Activated CD4-positive, CD25-positive, alpha-beta regulatory T cell treated with anti-CD3 and anti-CD28 coated beads, Interleukin-2, amount 50 U/mL, for 16 hours (primary cell): ENCODE measurements around the gene DOP1A.
A peak's percentile ranks its signal among the peaks of the same experiment; 100 is the strongest.
"Not testable (repeated sequence)": the region's sequence is repeated elsewhere in the genome, so short reads cannot be mapped to it uniquely, and the experiment has no call there.

Source experiments
- DNase-seq: peaks from one replicate; pipeline ENCODE4 v3.0.0-alpha.2; 2020; ENCODE audit warnings: low read depth, low spot score

Gene DOP1A

DNA sequence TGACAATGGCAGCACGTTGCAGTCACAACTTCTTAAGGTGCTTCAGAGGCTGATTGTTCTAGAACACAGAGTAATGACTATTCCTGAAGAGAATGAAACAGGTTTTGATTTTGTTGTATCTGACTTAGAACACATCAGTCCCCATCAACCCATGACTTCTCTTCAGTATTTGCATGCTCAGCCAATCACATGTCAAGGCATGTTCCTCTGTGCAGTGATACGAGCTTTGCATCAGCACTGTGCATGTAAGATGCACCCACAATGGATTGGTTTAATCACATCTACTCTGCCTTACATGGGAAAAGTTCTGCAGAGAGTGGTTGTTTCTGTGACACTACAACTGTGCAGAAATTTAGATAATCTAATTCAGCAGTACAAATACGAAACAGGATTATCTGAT is 71.3 kb downstream of the DOP1A start:
- no peak for DNase-seq

DNA sequence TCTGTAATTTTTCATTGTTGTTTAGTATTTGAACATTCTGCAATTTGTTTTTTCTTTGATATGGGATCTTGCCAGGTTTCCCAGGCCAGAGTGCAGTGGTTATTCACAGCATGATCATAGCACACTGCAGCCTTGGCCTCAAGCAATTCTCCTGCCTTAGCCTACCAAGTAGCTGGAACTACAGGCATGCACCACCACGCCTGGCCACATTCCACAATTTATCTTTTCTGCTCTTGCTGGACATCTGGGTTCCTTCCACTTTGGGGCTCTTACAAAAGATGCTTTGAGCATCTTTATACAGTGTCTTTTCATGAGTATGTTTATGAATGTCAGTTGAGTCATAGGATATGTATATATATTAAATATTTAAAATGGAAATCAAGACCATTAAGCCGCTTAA is 83.6 kb downstream of the DOP1A start:
- DNase-seq: no peak

DNA sequence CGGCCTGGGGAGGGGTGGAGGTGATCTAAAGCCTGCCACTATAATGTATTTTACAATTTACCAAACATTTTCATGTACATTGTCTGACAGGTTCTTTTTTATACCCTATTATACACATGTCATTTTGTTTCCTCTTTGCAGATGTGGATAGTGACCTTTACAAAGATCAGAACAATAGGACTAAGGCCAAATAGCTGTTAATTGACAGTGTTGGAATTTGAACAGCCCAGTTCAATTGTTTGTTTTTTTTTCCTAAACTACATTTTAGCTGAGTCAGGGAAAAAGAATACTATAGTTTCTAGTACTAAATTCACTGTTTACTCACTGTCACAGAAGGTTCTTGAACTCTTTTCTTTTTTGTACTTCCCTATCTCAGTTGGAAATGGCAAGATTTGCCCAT is 85.4 kb downstream of the DOP1A start:
- DNase-seq: no peak

DNA sequence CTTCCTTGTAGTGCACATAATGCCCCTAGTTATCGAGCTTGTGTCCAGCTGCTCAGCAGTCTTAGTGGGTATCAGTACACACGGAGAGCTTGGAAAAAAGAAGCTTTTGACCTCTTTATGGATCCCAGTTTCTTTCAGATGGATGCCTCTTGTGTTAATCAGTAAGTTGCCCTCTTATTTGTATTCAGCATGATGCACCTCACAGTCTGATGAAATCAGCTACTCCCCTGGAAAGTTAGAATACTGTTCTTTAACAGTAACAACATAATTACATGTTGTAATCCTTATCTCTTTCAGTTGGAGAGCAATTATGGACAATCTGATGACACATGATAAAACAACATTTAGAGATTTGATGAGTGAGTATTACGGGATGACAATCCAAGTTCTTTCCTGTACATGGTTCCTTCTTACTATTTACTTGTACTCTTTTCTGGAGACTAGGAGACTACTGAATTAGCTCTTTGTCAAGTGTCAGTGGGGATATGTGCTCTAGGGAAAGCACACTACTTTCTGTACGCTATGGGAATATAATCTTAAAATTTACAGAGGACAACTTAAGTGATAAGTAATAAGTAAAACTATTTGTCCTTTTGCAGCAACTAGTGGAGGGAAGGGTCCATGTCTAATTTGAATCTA is 86.5 kb downstream of the DOP1A start:
- no peak for DNase-seq

DNA sequence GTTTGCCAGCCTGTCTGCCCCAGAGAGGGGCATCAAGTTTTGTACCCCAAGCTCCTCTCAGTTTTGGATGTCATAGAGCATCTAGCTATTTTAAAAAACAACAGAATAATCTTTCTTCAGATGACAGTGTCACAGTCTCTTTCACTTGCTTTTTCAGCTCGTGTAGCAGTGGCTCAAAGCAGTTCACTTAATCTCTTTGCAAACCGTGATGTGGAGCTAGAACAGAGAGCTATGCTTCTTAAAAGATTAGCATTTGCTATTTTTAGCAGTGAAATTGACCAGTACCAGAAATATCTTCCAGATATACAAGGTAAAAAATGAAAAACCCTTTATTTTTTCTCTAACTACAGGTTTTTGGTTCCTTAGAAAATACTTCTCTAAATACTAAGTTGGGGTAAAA is 88.3 kb downstream of the DOP1A start:
- DNase-seq: no peak

DNA sequence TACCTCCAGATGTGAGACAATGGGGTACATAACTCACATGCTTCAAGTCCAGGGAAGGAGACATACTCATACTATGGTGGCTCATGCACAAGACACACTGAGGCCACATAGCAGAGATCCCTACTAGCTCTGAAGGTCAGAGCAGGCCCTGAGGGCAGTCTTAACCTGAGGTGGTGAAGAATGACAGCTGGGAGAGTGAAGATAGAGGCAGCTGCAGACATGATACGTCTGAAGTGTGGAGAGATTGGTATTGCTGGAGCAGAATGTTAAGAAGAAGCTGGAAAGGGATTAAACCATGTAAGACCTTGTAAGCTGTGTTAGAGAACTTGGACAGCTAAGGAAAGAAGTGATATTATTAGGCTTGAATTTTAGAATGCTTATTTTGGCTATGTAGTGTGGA is 92.7 kb downstream of the DOP1A start:
- no peak for DNase-seq

DNA sequence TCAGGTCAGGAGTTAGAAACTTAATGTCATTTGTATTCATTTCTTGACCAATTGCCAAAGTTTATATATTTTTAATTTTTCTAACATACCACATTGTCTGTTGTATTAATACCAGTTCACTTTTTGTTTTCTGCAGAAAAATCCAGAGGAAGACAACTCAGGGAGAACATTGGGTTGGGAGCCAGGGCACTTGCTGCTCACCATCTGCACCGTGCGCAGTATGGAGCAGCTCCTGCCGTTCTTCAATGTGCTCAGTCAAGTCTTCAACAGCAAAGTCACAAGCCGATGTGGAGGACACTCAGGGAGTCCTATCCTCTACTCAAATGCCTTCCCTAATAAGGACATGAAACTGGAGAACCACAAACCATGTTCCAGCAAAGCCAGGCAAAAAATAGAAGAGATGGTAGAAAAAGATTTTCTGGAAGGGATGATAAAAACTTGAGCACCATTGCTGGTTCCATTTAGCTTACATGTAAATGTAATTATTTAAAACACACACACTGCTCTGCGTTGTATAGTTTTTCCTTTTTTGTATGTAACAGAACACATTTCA is 100.3 kb downstream of the DOP1A start:
- DNase-seq: no peak

DNA sequence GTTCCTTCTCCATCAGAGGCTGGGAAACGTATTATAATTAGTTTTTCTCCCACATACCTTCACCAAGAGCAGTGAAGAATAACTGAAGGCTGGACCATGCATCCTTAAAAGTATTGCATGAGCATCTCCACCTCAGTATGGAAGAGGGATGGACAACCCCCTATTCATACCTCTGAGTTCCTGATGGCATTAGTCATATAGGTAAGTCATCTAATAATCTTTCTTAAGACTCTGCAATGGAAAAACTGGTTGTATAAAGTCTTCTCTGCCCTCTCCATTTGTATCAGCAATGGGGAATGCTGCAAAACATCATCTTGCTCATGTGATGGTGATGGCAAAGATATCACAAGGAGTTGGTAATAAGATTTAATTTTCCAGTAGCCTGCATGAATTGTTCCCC is 101.1 kb downstream of the DOP1A start:
- no peak for DNase-seq

DNA sequence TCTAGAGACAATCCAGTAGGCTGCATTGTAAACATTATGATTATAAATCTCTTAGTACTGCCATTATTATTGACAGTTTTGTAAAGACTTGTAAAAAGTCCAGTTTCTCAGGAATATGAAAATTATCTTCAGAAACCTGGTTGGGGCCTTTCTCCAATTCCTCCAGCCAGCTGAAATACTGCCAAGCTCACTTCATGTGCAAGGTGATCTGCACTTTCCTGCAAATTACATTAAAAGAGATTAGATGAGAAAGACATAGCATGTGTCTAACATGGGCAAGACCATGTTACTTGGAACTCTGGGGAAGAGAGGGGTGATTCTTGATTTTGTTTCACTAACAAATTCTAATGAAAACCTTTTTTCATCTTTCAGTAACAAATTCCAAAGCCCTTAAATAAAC is 101.6 kb downstream of the DOP1A start:
- DNase-seq: no peak

DNA sequence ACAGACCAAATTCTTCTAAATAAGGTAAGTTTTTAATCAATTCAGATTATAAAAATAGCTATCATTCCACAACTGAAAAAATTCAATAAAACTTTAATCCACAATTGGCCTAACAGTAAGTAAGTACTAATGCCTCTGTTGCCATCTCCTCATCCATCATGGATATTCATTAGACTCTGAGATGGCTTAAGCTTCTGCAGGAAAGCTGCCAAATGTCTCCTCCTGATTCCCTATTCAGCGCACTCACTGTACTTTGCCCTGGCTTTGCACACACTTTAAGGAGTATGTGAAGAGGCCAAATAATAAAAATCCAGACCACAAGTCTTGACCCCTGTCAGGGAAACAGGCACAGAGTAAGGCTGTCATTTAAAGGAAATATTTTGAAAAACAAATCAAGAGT is 102.0 kb downstream of the DOP1A start:
- no peak for DNase-seq

DNA sequence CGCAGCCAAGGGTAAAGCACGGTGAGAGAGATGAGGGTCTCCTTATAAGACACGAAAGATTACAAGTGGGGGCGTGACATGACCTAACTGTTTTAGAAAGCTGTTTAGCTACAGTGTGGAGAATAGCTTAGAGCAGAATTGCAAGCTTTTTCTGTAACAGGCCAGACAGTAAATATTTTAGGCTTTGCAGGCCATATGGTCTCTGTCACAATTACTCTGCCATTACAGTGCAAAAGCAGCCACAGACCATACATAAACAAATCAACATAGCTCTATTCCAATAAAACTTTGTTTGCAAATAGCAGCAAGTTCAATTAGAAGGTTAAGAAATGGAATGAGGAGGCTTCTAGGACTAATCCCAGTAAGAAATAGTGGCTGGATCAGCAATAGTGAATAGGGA is 108.8 kb downstream of the DOP1A start:
- DNase-seq: no peak

DNA sequence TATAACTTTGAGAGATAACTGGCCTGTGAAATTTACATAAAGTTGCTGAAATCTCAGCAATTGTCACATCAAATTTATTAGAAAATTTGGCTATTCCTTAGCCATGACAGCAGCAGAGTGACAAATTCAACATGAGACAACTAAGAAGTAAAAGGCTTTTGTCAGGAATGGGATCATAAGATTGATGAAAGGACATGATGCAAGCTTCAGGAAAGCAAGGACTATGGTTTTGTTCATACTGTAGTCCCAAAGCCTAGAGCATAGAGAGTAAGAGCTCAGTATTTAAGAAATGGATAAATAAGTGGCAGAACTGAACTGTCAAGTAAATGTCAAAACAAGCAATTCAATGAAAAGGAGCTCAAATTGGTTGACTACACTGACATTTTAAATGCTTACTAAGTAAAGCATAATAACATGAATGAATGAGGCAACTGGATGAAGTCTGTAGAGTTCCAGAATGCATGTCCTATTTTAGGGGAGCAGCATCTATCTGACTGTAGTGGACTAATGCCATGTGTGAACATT is 113.0 kb downstream of the DOP1A start:
- DNase-seq: no peak

DNA sequence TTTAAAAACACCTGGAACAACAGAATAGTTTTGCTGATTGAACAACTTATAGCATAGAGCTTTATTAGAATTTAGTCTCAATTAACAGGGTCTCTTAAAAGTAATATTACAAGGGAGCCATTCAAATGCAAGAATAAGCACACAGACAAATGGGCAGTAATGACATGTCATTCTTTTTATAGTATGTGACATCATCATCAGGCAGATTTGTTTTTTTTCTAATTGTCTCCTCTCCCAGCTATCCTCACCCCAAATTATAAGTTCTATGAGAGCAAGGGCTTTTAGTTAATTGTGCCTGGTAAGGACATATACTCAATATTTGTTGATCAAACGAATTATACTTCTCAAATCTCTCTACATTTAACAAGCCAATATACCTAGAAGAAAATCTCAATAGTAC is 114.6 kb downstream of the DOP1A start:
- no peak for DNase-seq

DNA sequence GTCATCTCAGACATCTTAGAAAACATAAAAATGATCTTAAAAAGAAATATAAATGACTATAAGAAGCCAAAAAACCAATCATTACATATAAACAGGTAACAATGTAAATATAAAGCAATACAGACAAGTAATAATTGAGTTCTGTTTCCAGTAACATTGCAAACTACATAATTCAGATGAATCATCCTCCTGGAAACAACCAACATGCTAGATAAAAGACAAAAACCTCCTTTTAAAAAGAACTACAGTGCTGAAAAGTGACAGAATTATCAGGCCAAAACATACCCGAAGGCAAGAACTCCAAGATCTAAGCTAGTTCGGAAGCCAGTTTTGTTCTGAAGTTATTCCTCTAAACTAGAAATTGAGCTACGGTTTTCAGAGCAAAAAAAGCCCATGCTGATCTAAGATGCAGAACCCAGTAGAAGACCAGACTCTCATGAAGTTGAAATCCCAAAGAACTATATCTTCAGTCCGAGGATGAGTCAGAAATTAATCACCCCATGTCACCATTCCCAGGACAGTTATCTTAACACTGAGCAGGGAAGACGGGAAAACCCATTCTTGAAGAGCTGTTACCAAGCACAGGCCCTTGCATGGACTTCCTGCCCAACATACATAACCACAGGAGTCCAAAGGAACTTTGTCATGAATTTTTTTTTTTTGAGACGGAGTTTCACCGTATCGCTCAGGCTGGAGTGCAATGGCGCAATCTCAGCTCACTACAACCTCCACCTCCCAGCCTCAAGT is 115.8 kb downstream of the DOP1A start:
- no peak for DNase-seq

DNA sequence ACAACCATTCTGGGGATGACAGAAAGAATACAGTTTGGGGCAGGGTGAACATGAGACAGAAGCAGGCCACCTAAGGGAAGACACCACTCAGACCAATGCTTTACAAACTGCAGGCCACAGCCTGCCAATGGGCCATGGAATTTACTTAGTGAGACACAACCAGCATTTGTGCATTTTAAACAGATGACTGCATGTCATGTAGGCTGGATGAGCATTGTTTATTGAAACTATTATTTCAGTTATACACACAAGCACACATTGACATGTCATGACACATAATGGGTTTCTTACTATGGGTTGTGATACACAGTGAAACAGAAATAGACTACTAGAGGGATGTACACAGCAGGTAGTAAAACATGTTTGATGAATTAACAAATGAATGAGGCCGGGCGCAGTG is 117.6 kb downstream of the DOP1A start:
- DNase-seq: no peak

DNA sequence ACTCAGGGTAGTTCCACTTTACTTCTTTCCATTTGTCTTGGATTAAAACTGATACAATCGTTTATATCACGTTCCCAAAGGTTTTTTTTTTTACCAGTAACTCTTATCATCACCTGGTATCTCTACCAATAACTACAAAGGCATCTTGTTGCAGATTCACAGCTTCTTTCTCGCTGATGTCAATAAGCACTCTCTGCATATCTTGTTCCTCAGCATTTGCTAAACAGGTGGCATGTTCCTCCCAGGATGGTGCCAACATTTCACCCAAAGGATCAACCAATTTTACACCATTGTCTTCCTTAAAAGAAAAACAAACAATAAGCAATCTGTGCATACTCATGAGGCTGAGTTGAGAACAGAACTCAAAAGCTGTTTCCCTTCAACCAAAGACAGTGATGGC is 121.0 kb downstream of the DOP1A start:
- no peak for DNase-seq

DNA sequence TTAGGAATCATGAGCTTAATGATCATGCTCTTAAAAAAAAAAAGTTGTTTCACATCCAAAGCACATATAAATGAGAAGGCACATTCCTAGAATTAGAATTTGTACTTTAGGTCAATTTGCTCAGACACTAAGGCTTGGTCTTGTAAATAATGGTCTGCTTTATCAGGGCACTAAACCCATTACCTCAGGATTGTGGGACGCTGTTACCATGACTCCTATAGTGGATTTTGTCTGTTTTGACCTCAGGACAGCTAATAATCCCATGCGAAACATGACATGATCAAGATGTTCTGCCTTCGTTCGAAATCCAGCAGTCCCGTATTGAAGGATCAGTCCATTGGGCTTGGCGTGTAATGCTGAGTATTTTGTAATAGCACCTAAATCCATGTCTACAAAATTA is 123.2 kb downstream of the DOP1A start:
- no peak for DNase-seq

DNA sequence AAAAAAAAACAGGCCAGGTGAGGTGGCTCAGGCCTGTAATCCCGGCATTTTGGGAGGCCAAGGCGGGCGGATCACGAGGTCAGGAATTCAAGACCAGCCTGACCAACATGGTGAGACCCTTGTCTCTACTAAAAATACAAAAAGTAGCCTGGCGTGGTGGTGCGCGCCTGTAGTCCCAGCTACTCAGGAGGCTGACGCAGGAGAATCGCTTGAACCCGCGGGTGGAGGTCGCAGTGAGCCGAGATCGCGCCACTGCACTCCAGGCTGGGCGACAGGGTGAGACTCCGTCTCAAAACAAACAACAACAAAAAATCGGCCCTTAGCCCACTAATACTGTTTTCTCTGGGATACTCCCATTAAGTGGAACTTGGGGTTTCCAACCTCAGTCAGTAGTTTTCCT is 124.5 kb downstream of the DOP1A start:
- not testable (repeated sequence) for DNase-seq

DNA sequence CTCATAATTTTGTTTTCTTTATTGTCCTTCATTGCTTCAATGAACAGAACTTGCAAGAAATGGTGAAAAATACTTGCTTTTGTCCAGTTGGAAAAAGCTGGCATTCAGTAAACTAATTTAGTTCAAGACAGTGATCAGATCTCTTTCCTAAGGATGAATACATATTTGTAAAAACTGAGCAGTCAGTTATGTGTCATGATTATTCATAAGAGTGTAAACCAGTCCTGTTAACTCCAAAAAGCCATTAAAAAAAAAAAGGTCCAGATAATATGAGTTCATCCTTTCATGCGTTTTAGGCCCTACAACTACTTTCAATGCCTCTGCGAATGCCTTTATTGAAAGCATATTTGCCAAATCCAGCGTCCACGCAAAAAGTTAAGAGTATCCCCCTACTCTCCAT is 125.0 kb downstream of the DOP1A start:
- no peak for DNase-seq

DNA sequence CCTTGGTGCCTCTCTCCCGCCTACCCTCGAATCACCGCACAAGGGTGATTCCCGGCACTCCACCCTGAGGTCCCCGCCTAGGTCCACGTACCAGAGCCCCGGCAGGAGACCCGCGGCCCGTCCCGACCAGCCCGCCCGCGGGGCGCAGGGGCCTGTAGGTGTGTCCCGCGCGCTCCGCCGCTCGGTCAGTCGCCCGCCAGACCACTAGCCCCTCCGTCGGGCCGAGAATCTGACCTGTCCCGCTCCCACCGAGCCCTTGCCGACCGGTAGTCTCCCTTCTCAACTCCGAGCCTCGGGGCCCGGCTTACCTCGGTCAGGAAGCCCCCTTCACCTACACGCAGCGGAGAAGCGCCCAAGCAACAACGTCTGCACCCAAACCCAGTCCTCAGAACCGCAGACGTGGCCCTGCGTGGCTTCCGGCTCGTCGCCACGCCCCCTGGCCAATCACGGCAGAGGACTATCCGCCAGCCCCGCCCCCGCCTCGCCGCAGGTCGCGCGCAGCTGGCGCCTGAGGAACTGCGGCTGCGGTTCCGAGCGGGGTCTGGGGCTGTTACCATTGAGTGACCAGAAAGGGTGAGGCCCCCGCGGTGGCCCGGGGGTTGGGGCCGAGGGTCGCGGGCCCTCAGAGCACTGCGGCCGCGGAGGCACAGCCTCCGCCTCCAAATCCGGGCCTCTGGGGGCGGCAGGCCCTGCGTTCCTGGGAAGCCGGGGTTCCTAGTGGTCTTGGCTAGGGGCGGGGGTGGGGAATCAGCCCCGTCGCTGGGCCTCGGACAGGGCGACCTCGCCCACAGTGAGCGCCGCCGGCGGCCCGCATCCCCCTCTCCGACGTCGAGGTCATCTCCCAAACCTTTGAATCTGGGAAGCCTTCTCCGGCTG is 125.6 kb downstream of the DOP1A start, which contains the start of the genes PGM3 and RWDD2A:
Gene PGM3, minus strand, starts transcription at position 395 of the 876 bp plus-strand sequence. CDS start 2,253 bp downstream, outside the sequence.
Gene RWDD2A, plus strand, starts transcription at position 487 of the 876 bp plus-strand sequence. CDS start 1,095 bp downstream, outside the sequence.
- peak; percentile 78 for DNase-seq

DNA sequence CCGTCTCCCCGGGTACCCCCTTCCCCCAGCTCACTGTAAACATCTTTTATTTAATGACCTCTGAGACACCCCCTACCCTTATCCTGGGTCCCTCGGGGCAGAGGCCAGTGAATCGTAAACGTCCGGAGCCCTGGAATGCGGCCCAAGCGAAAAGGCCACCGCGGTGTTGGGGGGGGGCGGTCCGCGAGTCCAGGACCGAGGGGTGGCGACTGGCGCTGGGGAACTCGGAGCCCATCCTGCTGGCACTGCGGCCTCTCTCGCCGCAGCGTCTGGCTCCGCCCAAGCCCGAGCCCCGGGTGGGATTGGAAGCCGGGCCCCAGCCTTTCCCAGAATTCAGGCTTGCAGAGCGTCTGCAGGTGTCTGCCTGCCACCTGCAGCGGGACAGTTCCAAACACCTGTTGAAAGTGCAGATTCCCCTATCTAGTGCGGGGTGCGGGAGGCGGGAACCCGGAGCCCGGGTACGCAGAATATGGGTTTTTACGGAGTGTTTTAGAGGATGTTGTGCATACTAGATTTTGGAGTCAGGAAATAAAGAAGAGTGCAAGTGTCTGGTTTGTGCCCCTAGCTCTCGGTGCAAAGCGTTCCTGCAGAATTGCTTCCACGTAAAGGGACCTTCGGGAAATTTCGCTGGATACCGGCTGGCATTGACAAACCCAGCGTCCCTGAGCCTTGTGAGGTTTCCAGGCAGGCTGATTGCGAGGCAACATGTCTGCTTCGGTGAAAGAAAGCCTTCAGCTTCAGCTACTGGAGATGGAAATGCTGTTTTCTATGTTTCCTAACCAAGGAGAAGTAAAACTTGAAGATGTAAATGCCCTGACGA is 126.5 kb downstream of the DOP1A start:
- DNase-seq: no peak
